IMR-90 (cell line): ENCODE measurements around the gene BEAN1. TPM values are rescaled to one million over a fixed set of nuclear protein-coding genes. Genes with fewer than 3 reads are reported as not detected.

Experiments used
- ATAC-seq: fragments of 200-7000 bp; cut with Tn5 transposase; 2 replicates; pipeline ENCODE4 v1.9.1; 2020; ENCODE audit warnings: low read depth, mild to moderate bottlenecking, moderate library complexity
- BruUV-seq: library from RNA; stranded (reverse); fragments of 400-500 nt; replicated peaks from 2 replicates; lab custom pipeline; 2021; lab: Mats Ljungman, UMichigan
- CTCF ChIA-PET: fragments of 300-600 bp; formaldehyde crosslinking; extraction: SDS; loops from one replicate; lab custom pipeline; 2021; ENCODE audit warnings: antibody characterized with exemption; lab: Yijun Ruan, JAX
- POLR2A ChIA-PET: fragments of 300-600 bp; sonication (Branson Sonifier 250); formaldehyde crosslinking; loops from one replicate; lab custom pipeline; 2022; ENCODE audit warnings: antibody characterized with exemption; ENCODE audit not compliant: unreplicated experiment; lab: Charles Lee
- DNase-seq: peaks from one replicate; pipeline ENCODE4 v3.0.0; 2013
- H2AFZ ChIP-seq: replicated peaks from 2 replicates; pipeline ENCODE3; 2013; ENCODE audit warnings: low read length, mild to moderate bottlenecking; ENCODE audit not compliant: poor library complexity
- H2AK5ac ChIP-seq: 2 replicates; pipeline ENCODE4 v1.6.1; 2013; ENCODE audit warnings: low read depth, low read length, inconsistent platforms
- H2AK9ac ChIP-seq: replicated peaks from 2 replicates; pipeline ENCODE3; 2013; ENCODE audit warnings: mild to moderate bottlenecking, low read depth, low read length, moderate library complexity; ENCODE audit not compliant: poor library complexity
- H2BK120ac ChIP-seq: 2 replicates; pipeline ENCODE4 v1.6.1; 2013; ENCODE audit warnings: low read depth, low read length, inconsistent platforms
- H2BK15ac ChIP-seq: 3 replicates; pipeline ENCODE4 v1.6.1; 2013; ENCODE audit warnings: low read depth, low read length, inconsistent platforms
- H2BK20ac ChIP-seq: 2 replicates; pipeline ENCODE4 v1.6.1; 2013; ENCODE audit warnings: low read depth, mild to moderate bottlenecking, inconsistent platforms, low read length, moderate library complexity
- H2BK5ac ChIP-seq: 2 replicates; pipeline ENCODE4 v1.6.1; 2013; ENCODE audit warnings: mild to moderate bottlenecking, low read depth, low read length, inconsistent platforms; ENCODE audit not compliant: poor library complexity, severe bottlenecking
- H3K14ac ChIP-seq: replicated peaks from 2 replicates; pipeline ENCODE4 v1.6.1; 2013; ENCODE audit warnings: low read depth, low read length, inconsistent platforms
- H3K18ac ChIP-seq: 2 replicates; pipeline ENCODE4 v1.6.1; 2013; ENCODE audit warnings: low read depth, low read length, control low read depth
- H3K23ac ChIP-seq: 2 replicates; pipeline ENCODE4 v1.6.1; 2013; ENCODE audit warnings: low read depth, low read length, inconsistent platforms
- H3K27ac ChIP-seq: 2 replicates; pipeline ENCODE4 v1.5.1; 2013; ENCODE audit warnings: mild to moderate bottlenecking, control low read depth, low read length; ENCODE audit not compliant: insufficient read depth
- H3K27me3 ChIP-seq: 2 replicates; pipeline ENCODE4 v1.6.1; 2013; ENCODE audit warnings: low read length; ENCODE audit not compliant: control insufficient read depth, insufficient read depth
- H3K36me3 ChIP-seq: 2 replicates; pipeline ENCODE4 v1.6.1; 2013; ENCODE audit warnings: low read length, mixed read lengths; ENCODE audit not compliant: control insufficient read depth, insufficient read depth
- H3K4ac ChIP-seq: 2 replicates; pipeline ENCODE4 v1.6.1; 2013; ENCODE audit warnings: low read depth, low read length, inconsistent platforms
- H3K4me1 ChIP-seq: 2 replicates; pipeline ENCODE4 v1.6.1; 2013; ENCODE audit warnings: low read length, mixed read lengths; ENCODE audit not compliant: control insufficient read depth, insufficient read depth
- H3K4me2 ChIP-seq: 2 replicates; pipeline ENCODE4 v1.6.1; 2013; ENCODE audit warnings: low read depth, mild to moderate bottlenecking, control low read depth, low read length, moderate library complexity
- H3K4me3 ChIP-seq: 2 replicates; pipeline ENCODE4 v1.5.1; 2013; ENCODE audit warnings: low read depth, mild to moderate bottlenecking, control low read depth, low read length, moderate library complexity; ENCODE audit not compliant: insufficient read depth
- H3K56ac ChIP-seq: 2 replicates; pipeline ENCODE4 v1.6.1; 2013; ENCODE audit warnings: low read length, inconsistent platforms; ENCODE audit not compliant: insufficient read depth; ENCODE audit errors: extremely low read depth
- H3K79me1 ChIP-seq, 2 experiments: 2 replicates each; pipeline ENCODE4 v1.6.1; 2013; ENCODE audit warnings: low read length in 2 of 2, inconsistent platforms in 1 of 2, low read depth in 1 of 2
- H3K9ac ChIP-seq: 2 replicates; pipeline ENCODE4 v1.6.1; 2013; ENCODE audit warnings: low read depth, low read length, control low read depth
- H3K9me1 ChIP-seq: 2 replicates; pipeline ENCODE4 v1.6.1; 2013; ENCODE audit warnings: low read length, inconsistent platforms; ENCODE audit not compliant: insufficient read depth
- H3K9me3 ChIP-seq: 2 replicates; pipeline ENCODE4 v1.6.1; 2013; ENCODE audit warnings: low read length; ENCODE audit not compliant: control insufficient read depth, insufficient read depth
- H4K20me1 ChIP-seq: 2 replicates; pipeline ENCODE4 v1.6.1; 2013; ENCODE audit warnings: low read length, inconsistent platforms; ENCODE audit not compliant: insufficient read depth
- H4K5ac ChIP-seq: 2 replicates; pipeline ENCODE4 v1.6.1; 2013; ENCODE audit warnings: mild to moderate bottlenecking, low read depth, low read length, control low read depth
- H4K8ac ChIP-seq, 2 experiments: 2 replicates each; pipeline ENCODE4 v1.6.1; 2013; ENCODE audit warnings: low read depth in 2 of 2, low read length in 2 of 2, control low read depth in 1 of 2, inconsistent platforms in 1 of 2
- H4K91ac ChIP-seq: 2 replicates; pipeline ENCODE4 v1.6.1; 2013; ENCODE audit warnings: low read depth, low read length, inconsistent platforms; ENCODE audit not compliant: insufficient read depth
- BHLHE40 ChIP-seq: fragments of 150-350 bp; IDR thresholded peaks from 2 replicates; pipeline ENCODE4 v1.6.1; 2016; ENCODE audit warnings: mild to moderate bottlenecking, low read depth, low read length
- CEBPB ChIP-seq: IDR thresholded peaks from 2 replicates; pipeline ENCODE4 v1.6.1; 2012; ENCODE audit warnings: low read depth, low read length, improper control_type of control experiment
- CHD1 ChIP-seq: IDR thresholded peaks from 2 replicates; pipeline ENCODE4 v1.6.1; 2012; ENCODE audit warnings: low read depth, low read length, improper control_type of control experiment
- CTCF ChIP-seq: conservative IDR thresholded peaks from 2 replicates; pipeline ENCODE4 v1.5.1; 2012; ENCODE audit warnings: mild to moderate bottlenecking, low read depth, low read length, improper control_type of control experiment
- FOS ChIP-seq: fragments of 150-350 bp; IDR thresholded peaks from 2 replicates; pipeline ENCODE4 v1.6.1; 2016; ENCODE audit warnings: low read depth, low read length
- MAFK ChIP-seq: IDR thresholded peaks from 2 replicates; pipeline ENCODE4 v1.6.1; 2012; ENCODE audit warnings: low read depth, low read length, improper control_type of control experiment
- MAZ ChIP-seq: IDR thresholded peaks from 2 replicates; pipeline ENCODE4 v1.6.1; 2012; ENCODE audit warnings: low read depth, mild to moderate bottlenecking, low read length, improper control_type of control experiment, moderate library complexity, borderline replicate concordance
- MXI1 ChIP-seq: IDR thresholded peaks from 2 replicates; pipeline ENCODE4 v1.6.1; 2012; ENCODE audit warnings: low read depth, mild to moderate bottlenecking, low read length, moderate library complexity, borderline replicate concordance
- NFE2L2 ChIP-seq: fragments of 150-350 bp; IDR thresholded peaks from 2 replicates; pipeline ENCODE4 v1.6.1; 2016; ENCODE audit warnings: low read depth, mild to moderate bottlenecking, low read length
- POLR2A ChIP-seq: IDR thresholded peaks from 2 replicates; pipeline ENCODE4 v1.6.1; 2012; ENCODE audit warnings: mild to moderate bottlenecking, low read depth, low read length
- RAD21 ChIP-seq: IDR thresholded peaks from 2 replicates; pipeline ENCODE4 v1.6.1; 2012; ENCODE audit warnings: low read length, improper control_type of control experiment
- RCOR1 ChIP-seq: IDR thresholded peaks from 2 replicates; pipeline ENCODE4 v1.6.1; 2012; ENCODE audit warnings: mild to moderate bottlenecking, low read length, improper control_type of control experiment; ENCODE audit not compliant: insufficient replicate concordance
- RFX5 ChIP-seq: IDR thresholded peaks from 2 replicates; pipeline ENCODE4 v1.8.0; 2012; ENCODE audit warnings: low read depth, mild to moderate bottlenecking, low read length, moderate library complexity
- SMC3 ChIP-seq: fragments of 150-350 bp; IDR thresholded peaks from 2 replicates; pipeline ENCODE4 v1.6.1; 2016; ENCODE audit warnings: low read depth, mild to moderate bottlenecking, antibody characterized with exemption, low read length, moderate library complexity
- WGBS, 2 experiments: methylation state at CpG; one replicate each; pipeline versions ENCODE4 v1.1.5 to v1.1.7; 2013; ENCODE audit warnings: missing lambda C conversion rate in 2 of 2; ENCODE audit not compliant: insufficient read length in 1 of 2; ENCODE audit errors: extremely low coverage in 2 of 2; 5-methylcytosine and 5-hydroxymethylcytosine counted together
- dilution Hi-C: fragments of 300-500 bp; cut with HindIII; formaldehyde crosslinking; loops from one replicate; pipeline ENCODE4 v1.14.3; 2018; ENCODE audit warnings: low sequenced_read_pairs; ENCODE audit not compliant: unreplicated experiment
- in situ Hi-C: fragments of 300-500 bp; cut with MboI; formaldehyde crosslinking; loops from 3 replicates; pipeline ENCODE4 v1.14.3; 2019; ENCODE audit warnings: low sequenced_read_pairs, inconsistent platforms, mixed read lengths
- intact Hi-C: fragments of 100-400 bp; cut with micrococcal nuclease; formaldehyde crosslinking; loops from 2 replicates; pipeline ENCODE4 v1.10.0; 2022
- polyA plus RNA-seq, 3 experiments: library from polyadenylated mRNA; depleted of rRNA; stranded (reverse); fragments of >200 nt; gene quantifications; 2 replicates each; pipeline ENCODE4 v1.2.3, GENCODE V29; 2012; ENCODE audit warnings: low replicate concordance in 1 of 3
- total RNA-seq: library from RNA; depleted of rRNA; stranded (reverse); fragments of >200 nt; gene quantifications from 2 replicates; pipeline ENCODE4 v1.2.3, GENCODE V29; 2012
- TF ChIP-seq, protein P1 (sequence below): fragments of 150-350 bp; IDR thresholded peaks from 2 replicates; pipeline ENCODE4 v1.6.1; 2016; ENCODE audit warnings: low read depth, mild to moderate bottlenecking, low read length, moderate library complexity, borderline replicate concordance
- TF ChIP-seq, protein P2 (sequence below): fragments of 150-350 bp; IDR thresholded peaks from 2 replicates; pipeline ENCODE4 v1.6.1; 2017; ENCODE audit warnings: mild to moderate bottlenecking, antibody characterized with exemption, low read length, low read depth

BEAN1 gene
- total and polyA plus RNA-seq, 2 of the 4 experiments (the other 2 are of a cell fraction), result not detected

GRCh38 chr16:66399031-66399430 is 28.1 kb upstream of the BEAN1 start:
- H4K8ac ChIP-seq, result no peak overlapping the region
- no peak overlapping the region for H2AK5ac ChIP-seq
- dilution Hi-C loops, result no loop called here
- intact Hi-C loops, result no loop called here
- H3K4me1 ChIP-seq, result no peaks in the 10 kb centered on the region
- no TSS peak for BruUV-seq
- H2BK120ac ChIP-seq, result no peak overlapping the region
- no peaks in the 10 kb centered on the region for H4K20me1 ChIP-seq
- H3K9ac ChIP-seq, result no peak overlapping the region
- no peak overlapping the region for H3K14ac ChIP-seq
- no peak overlapping the region for H3K4me2 ChIP-seq
- H3K9me3 ChIP-seq, result no peaks in the 10 kb centered on the region
- WGBS, 2 experiments, result no CpG with 5 or more reads among the region's 3 CpGs
- H3K9me1 ChIP-seq, result no peaks in the 10 kb centered on the region
- no peak overlapping the region for H3K27ac ChIP-seq
- H3K56ac ChIP-seq, result no peak overlapping the region
- no peaks in the 10 kb centered on the region for H3K36me3 ChIP-seq
- H2BK20ac ChIP-seq, result no peak overlapping the region
- H2AK9ac ChIP-seq, result no peak overlapping the region
- no peak overlapping the region for H2BK15ac ChIP-seq
- H4K91ac ChIP-seq, result no peak overlapping the region
- no peak for ATAC-seq
- no peak overlapping the region for H3K4ac ChIP-seq
- peak; percentile 29 for DNase-seq
- POLR2A ChIA-PET, result no interaction called here
- H4K5ac ChIP-seq, result no peak overlapping the region
- TF ChIP-seq MAFK (no peak), CHD1 (no peak), SMC3 (no peak), CTCF (no peak), RAD21 (no peak), RCOR1 (no peak), MXI1 (no peak), FOS (no peak), BHLHE40 (no peak), RFX5 (no peak), NFE2L2 (no peak), CEBPB (no peak), POLR2A (no peak), MAZ (no peak)
- TF ChIP-seq, protein P1, sequence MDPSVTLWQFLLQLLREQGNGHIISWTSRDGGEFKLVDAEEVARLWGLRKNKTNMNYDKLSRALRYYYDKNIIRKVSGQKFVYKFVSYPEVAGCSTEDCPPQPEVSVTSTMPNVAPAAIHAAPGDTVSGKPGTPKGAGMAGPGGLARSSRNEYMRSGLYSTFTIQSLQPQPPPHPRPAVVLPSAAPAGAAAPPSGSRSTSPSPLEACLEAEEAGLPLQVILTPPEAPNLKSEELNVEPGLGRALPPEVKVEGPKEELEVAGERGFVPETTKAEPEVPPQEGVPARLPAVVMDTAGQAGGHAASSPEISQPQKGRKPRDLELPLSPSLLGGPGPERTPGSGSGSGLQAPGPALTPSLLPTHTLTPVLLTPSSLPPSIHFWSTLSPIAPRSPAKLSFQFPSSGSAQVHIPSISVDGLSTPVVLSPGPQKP, result no peak
- TF ChIP-seq, protein P2, sequence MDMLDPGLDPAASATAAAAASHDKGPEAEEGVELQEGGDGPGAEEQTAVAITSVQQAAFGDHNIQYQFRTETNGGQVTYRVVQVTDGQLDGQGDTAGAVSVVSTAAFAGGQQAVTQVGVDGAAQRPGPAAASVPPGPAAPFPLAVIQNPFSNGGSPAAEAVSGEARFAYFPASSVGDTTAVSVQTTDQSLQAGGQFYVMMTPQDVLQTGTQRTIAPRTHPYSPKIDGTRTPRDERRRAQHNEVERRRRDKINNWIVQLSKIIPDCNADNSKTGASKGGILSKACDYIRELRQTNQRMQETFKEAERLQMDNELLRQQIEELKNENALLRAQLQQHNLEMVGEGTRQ, result no peak
- no peak overlapping the region for H2AFZ ChIP-seq
- H3K4me3 ChIP-seq, result no peak overlapping the region
- H3K23ac ChIP-seq, result no peak overlapping the region
- no peak overlapping the region for H3K18ac ChIP-seq
- in situ Hi-C loops, result no loop called here
- CTCF ChIA-PET, result no interaction called here
- H3K79me1 ChIP-seq, result no peaks in the 10 kb centered on the region
- peaks cover 34% of the 10 kb centered on the region for H3K27me3 ChIP-seq
- no peak overlapping the region for H2BK5ac ChIP-seq
